ENCODE measurements around the gene PCNT.

PCNT gene

GRCh38 chr21:46329796-46330195 lies 5.8 kb downstream of the PCNT start:
- no peak overlapping the region for H3K4me3 ChIP-seq (ENCODE audit: low read length)
- TF ChIP-seq CTCF (conservative IDR thresholded peaks at IDR 0.05; ENCODE audit: low read length), result no peak
- no peak for DNase-seq (ENCODE audit: low read depth)

- TF ChIP-seq CTCF (conservative IDR thresholded peaks at IDR 0.05; ENCODE audit: low read length), result no peak
- DNase-seq (ENCODE audit: low read depth), result no peak
- no peak overlapping the region for H3K4me3 ChIP-seq (ENCODE audit: low read length)
These were observed 10.6 kb downstream of the PCNT start for GRCh38 chr21:46334351-46335140.

- DNase-seq (ENCODE audit: low read depth), result no peak
- TF ChIP-seq CTCF (conservative IDR thresholded peaks at IDR 0.05; ENCODE audit: low read length), result no peak
- H3K4me3 ChIP-seq (ENCODE audit: low read length), result no peak overlapping the region
These were observed 12.6 kb downstream of the PCNT start for GRCh38 chr21:46336603-46337002.

GRCh38 chr21:46340998-46341397 lies 17.0 kb downstream of the PCNT start:
- H3K4me3 ChIP-seq (ENCODE audit: low read length), result no peak overlapping the region
- TF ChIP-seq CTCF (conservative IDR thresholded peaks at IDR 0.05; ENCODE audit: low read length), result no peak
- no peak for DNase-seq (ENCODE audit: low read depth)

GRCh38 chr21:46344219-46344915 lies 20.4 kb downstream of the PCNT start:
- H3K4me3 ChIP-seq (ENCODE audit: low read length), result no peak overlapping the region
- TF ChIP-seq CTCF (conservative IDR thresholded peaks at IDR 0.05; ENCODE audit: low read length), result no peak
- DNase-seq (ENCODE audit: low read depth), result no peak

- DNase-seq (ENCODE audit: low read depth), result no peak
- no peak for TF ChIP-seq CTCF (conservative IDR thresholded peaks at IDR 0.05; ENCODE audit: low read length)
- no peak overlapping the region for H3K4me3 ChIP-seq (ENCODE audit: low read length)
These were observed 21.9 kb downstream of the PCNT start for GRCh38 chr21:46345861-46346260.
